Loucy (cell line): ENCODE data around the gene ZER1.

Experiments
- H2AFZ ChIP-seq: fragments of 200-600 bp; sonication (generic); 2 replicates; pipeline ENCODE4 v1.6.0; 2016; ENCODE audit warnings: antibody characterized with exemption, mild to moderate bottlenecking, low read length, moderate library complexity
- H3F3A ChIP-seq: fragments of 200-600 bp; 2 replicates; pipeline ENCODE4 v1.6.0; 2016; ENCODE audit warnings: antibody characterized with exemption, low read depth, mild to moderate bottlenecking
- H3K27me3 ChIP-seq: fragments of 200-600 bp; sonication (generic); 2 replicates; pipeline ENCODE4 v1.6.1; 2014; ENCODE audit warnings: low read length, mild to moderate bottlenecking; ENCODE audit not compliant: insufficient read depth, poor library complexity, severe bottlenecking
- H3K36me3 ChIP-seq: fragments of 200-600 bp; sonication (generic); 2 replicates; pipeline ENCODE4 v1.6.1; 2016; ENCODE audit warnings: low read length; ENCODE audit not compliant: insufficient read depth
- H3K4me1 ChIP-seq: fragments of 200-600 bp; sonication (generic); 2 replicates; pipeline ENCODE4 v1.5.1; 2014; ENCODE audit warnings: low read length, mild to moderate bottlenecking; ENCODE audit not compliant: insufficient read depth, poor library complexity, severe bottlenecking
- H3K4me2 ChIP-seq: fragments of 200-600 bp; sonication (generic); 2 replicates; pipeline ENCODE4 v1.6.0; 2014; ENCODE audit warnings: antibody characterized with exemption, low read length, low read depth, mild to moderate bottlenecking; ENCODE audit not compliant: poor library complexity, severe bottlenecking
- H3K4me3 ChIP-seq: fragments of 200-600 bp; sonication (generic); 2 replicates; pipeline ENCODE4 v1.5.1; 2014; ENCODE audit warnings: low read length, mild to moderate bottlenecking, mixed read lengths; ENCODE audit not compliant: poor library complexity, severe bottlenecking
- H3K79me2 ChIP-seq: fragments of 200-600 bp; sonication (generic); 2 replicates; pipeline ENCODE4 v1.6.1; 2014; ENCODE audit warnings: low read length; ENCODE audit not compliant: insufficient read depth
- H3K9ac ChIP-seq: fragments of 200-600 bp; sonication (generic); 2 replicates; pipeline ENCODE4 v1.6.0; 2014; ENCODE audit warnings: mild to moderate bottlenecking, low read depth, low read length, moderate library complexity; ENCODE audit not compliant: poor library complexity, severe bottlenecking
- H3K9me2 ChIP-seq: fragments of 200-600 bp; sonication (generic); replicated peaks from 2 replicates; pipeline ENCODE4 v1.6.1; 2016; ENCODE audit warnings: low read depth, low read length, mixed read lengths
- H3K9me3 ChIP-seq: fragments of 200-600 bp; sonication (generic); 2 replicates; pipeline ENCODE4 v1.6.1; 2014; ENCODE audit warnings: mild to moderate bottlenecking, antibody characterized with exemption, low read length, low read depth; ENCODE audit not compliant: insufficient read depth
- H4K20me1 ChIP-seq: fragments of 200-600 bp; sonication (generic); 2 replicates; pipeline ENCODE4 v1.6.0; 2014; ENCODE audit warnings: antibody characterized with exemption, low read length, mild to moderate bottlenecking; ENCODE audit not compliant: insufficient read depth, poor library complexity, severe bottlenecking
- EZH2phosphoT487 ChIP-seq: fragments of 200-600 bp; IDR thresholded peaks from 2 replicates; pipeline ENCODE4 v1.6.1; 2018; ENCODE audit warnings: antibody characterized with exemption, mild to moderate bottlenecking, moderate library complexity, borderline replicate concordance
- TF ChIP-seq, protein P1 (sequence below): fragments of 200-600 bp; sonication (generic); conservative IDR thresholded peaks from 2 replicates; pipeline ENCODE4 v1.5.1; 2014; ENCODE audit warnings: mild to moderate bottlenecking, antibody characterized with exemption, low read length

ZER1 gene

DNA sequence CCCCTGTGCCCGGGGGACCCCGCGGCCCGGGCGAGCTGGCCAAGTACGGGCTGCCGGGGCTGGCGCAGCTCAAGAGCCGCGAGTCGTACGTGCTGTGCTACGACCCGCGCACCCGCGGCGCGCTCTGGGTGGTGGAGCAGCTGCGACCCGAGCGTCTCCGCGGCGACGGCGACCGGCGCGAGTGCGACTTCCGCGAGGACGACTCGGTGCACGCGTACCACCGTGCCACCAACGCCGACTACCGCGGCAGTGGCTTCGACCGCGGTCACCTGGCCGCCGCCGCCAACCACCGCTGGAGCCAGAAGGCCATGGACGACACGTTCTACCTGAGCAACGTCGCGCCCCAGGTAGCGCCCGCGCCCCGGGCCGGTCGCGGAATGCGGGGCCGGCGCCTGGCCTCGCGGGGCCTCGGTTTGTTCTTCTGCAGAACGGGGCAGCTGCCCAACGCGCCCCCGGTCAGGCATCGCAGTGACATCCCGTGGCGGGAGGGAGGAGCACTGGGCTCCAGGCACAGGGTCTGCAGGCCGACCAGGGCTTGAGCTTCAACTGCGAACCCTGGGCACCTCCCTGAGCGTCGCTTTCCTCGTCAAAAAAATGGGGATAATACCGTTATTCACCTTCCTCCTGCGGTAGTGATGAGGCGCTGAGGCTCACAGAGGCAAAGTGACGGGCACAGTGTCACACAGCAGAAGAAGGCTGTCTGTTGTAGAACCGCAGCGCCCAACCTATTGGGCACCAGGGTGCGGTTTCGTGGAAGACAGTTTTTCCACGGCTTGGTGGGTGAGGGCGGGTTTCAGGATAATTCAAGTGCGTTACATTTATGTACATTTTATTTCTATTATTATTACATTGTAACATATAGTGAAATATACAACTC is 47.4 kb upstream of the ZER1 start:
- Histone ChIP-seq H3K79me2 (no peaks in the 10 kb centered on the region), H3K4me2 (peak overlapping the region; percentile 63), H3K9me3 (no peaks in the 10 kb centered on the region), H4K20me1 (no peaks in the 10 kb centered on the region), H2AFZ (no peak overlapping the region), H3K27me3 (no peaks in the 10 kb centered on the region), H3K9me2 (no peaks in the 10 kb centered on the region), H3K4me1 (no peaks in the 10 kb centered on the region), H3F3A (no peaks in the 10 kb centered on the region), H3K4me3 (peak overlapping the region; percentile 73), H3K36me3 (peaks cover 8% of the 10 kb centered on the region; the same call in 1 of the 2 replicates), H3K9ac (peak overlapping the region; percentile 58)
- TF ChIP-seq EZH2phosphoT487: no peak
- TF ChIP-seq, protein P1, sequence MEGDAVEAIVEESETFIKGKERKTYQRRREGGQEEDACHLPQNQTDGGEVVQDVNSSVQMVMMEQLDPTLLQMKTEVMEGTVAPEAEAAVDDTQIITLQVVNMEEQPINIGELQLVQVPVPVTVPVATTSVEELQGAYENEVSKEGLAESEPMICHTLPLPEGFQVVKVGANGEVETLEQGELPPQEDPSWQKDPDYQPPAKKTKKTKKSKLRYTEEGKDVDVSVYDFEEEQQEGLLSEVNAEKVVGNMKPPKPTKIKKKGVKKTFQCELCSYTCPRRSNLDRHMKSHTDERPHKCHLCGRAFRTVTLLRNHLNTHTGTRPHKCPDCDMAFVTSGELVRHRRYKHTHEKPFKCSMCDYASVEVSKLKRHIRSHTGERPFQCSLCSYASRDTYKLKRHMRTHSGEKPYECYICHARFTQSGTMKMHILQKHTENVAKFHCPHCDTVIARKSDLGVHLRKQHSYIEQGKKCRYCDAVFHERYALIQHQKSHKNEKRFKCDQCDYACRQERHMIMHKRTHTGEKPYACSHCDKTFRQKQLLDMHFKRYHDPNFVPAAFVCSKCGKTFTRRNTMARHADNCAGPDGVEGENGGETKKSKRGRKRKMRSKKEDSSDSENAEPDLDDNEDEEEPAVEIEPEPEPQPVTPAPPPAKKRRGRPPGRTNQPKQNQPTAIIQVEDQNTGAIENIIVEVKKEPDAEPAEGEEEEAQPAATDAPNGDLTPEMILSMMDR: no peak

DNA sequence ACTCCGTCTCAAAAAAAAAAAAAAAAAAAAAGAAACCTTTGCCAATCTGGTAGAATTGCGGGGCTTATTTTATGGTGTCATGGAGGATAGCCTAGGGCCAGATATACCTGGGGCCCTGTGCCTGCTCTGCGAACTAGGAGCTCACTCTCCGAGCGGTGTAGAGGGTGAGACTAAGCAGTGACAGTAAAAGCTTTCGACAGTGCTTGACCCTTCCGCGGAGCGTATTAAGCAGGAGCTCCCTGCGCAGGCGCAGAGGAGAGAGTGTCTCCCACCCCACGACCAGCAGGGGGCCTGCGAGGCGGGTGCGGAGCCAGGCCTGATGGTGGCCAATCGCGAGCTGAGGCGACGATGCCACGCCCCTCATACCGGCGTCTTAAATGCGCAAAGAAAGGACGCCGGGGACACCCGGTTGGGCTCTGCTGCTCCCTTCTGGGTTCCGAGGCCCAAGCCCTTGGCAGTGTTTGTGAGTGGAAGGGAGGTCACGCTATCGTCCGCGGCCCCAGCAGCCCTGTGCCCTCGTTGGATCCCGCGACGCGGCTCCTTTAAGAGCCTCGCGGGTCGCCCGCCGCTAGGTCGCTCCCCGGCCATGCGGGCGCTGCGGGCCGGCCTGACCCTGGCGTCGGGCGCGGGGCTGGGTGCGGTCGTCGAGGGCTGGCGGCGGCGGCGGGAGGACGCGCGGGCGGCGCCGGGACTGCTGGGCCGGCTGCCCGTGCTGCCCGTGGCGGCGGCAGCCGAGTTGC is 46.5 kb upstream of the ZER1 start, which contains the start of gene ENDOG:
Gene ENDOG, plus strand, starts transcription at position 402 of the 740 bp plus-strand sequence. Its CDS starts 185 bp downstream, at position 587.
- H2AFZ ChIP-seq: peak within 1 kb of the TSS; percentile 82
- H3K9ac ChIP-seq: peak within 1 kb of the TSS; percentile 58
- no peaks in the 10 kb centered on the region for H3K4me1 ChIP-seq
- H3K27me3 ChIP-seq: no peaks in the 10 kb centered on the region
- peak within 1 kb of the TSS; percentile 73 for H3K4me3 ChIP-seq
- no peaks in the 10 kb centered on the region for H3F3A ChIP-seq
- H3K9me3 ChIP-seq: no peaks in the 10 kb centered on the region
- H3K9me2 ChIP-seq: no peaks in the 10 kb centered on the region
- H4K20me1 ChIP-seq: no peaks in the 10 kb centered on the region
- H3K4me2 ChIP-seq: peak within 1 kb of the TSS; percentile 65
- H3K36me3 ChIP-seq: peaks cover 8% of the 10 kb centered on the region; the same call in 1 of the 2 replicates
- no peak for TF ChIP-seq EZH2phosphoT487
- TF ChIP-seq, protein P1: peak; percentile 61
- no peaks in the 10 kb centered on the region for H3K79me2 ChIP-seq

DNA sequence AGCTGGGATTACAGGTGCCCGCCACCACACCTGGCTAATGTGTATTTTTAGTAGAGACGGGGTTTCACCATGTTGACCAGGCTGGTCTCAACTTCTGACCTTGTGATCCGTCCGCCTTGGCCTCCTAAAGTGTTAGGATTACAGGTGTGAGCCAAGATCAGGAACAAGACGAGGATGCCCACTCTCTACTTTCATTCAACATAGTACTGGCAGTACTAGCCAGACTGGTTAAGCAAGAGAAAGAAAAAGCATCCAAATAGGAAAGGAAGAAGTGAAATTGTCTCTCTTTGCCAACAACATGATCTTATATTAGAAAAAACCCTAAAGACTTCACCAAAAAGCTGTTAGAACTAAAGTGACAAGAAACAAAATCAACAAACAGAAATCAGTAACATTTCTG is 39.1 kb upstream of the ZER1 start:
- TF ChIP-seq EZH2phosphoT487: no peak
- TF ChIP-seq, protein P1: no peak
- Histone ChIP-seq H4K20me1 (no peaks in the 10 kb centered on the region), H3K27me3 (no peaks in the 10 kb centered on the region), H3K4me3 (no peak overlapping the region), H3K9ac (no peak overlapping the region), H3K9me3 (no peaks in the 10 kb centered on the region), H3K4me1 (no peaks in the 10 kb centered on the region), H3K36me3 (peaks cover 3% of the 10 kb centered on the region; the same call in 1 of the 2 replicates), H2AFZ (no peak overlapping the region), H3F3A (no peaks in the 10 kb centered on the region), H3K4me2 (no peak overlapping the region), H3K79me2 (no peaks in the 10 kb centered on the region), H3K9me2 (no peaks in the 10 kb centered on the region)
